GM12878 (cell line): ENCODE results near the gene AGBL3. TPM values are rescaled to one million over a fixed set of nuclear protein-coding genes. Genes with fewer than 3 reads are reported as not detected.

Experiments used
- BHLHE40 ChIP-seq, 2 experiments: fragments of 450-650 bp in 1 of 2; IDR thresholded peaks; 2 replicates each; pipeline ENCODE4 v1.6.1; 2011 to 2017; ENCODE audit warnings: low read depth in 2 of 2, borderline replicate concordance in 1 of 2, improper control_type of control experiment in 1 of 2, low read length in 1 of 2, mild to moderate bottlenecking in 1 of 2
- BMI1 ChIP-seq: fragments of 450-650 bp; IDR thresholded peaks from 2 replicates; pipeline ENCODE4 v1.6.1; 2016; ENCODE audit warnings: mild to moderate bottlenecking, moderate library complexity, borderline replicate concordance
- BRCA1 ChIP-seq: IDR thresholded peaks from 2 replicates; pipeline ENCODE4 v1.6.1; 2011; ENCODE audit warnings: low read depth, low read length, improper control_type of control experiment
- CBX3 ChIP-seq: fragments of 200-600 bp; sonication (generic); IDR thresholded peaks from 2 replicates; pipeline ENCODE4 v1.6.1; 2016; ENCODE audit warnings: low read depth, borderline replicate concordance
- CEBPB ChIP-seq, 2 experiments: fragments of 150-350 bp in 1 of 2; IDR thresholded peaks; 2 replicates each; pipeline ENCODE4 v1.6.1; 2012 to 2014; ENCODE audit warnings: low read depth in 2 of 2, low read length in 2 of 2, borderline replicate concordance in 1 of 2, inconsistent platforms in 1 of 2
- CHD2 ChIP-seq: IDR thresholded peaks from 2 replicates; pipeline ENCODE4 v1.6.1; 2011; ENCODE audit warnings: low read depth, low read length, improper control_type of control experiment, borderline replicate concordance
- GABPA ChIP-seq: IDR thresholded peaks from 2 replicates; pipeline ENCODE4 v1.6.1; 2014; ENCODE audit warnings: antibody characterized with exemption, low read depth, mild to moderate bottlenecking, inconsistent platforms
- LARP7 ChIP-seq: fragments of 450-650 bp; IDR thresholded peaks from 2 replicates; pipeline ENCODE4 v1.6.1; 2017; ENCODE audit warnings: mild to moderate bottlenecking
- MEF2A ChIP-seq: IDR thresholded peaks from 2 replicates; pipeline ENCODE4 v1.6.1; 2011; ENCODE audit warnings: low read depth, mild to moderate bottlenecking, low read length, moderate library complexity; ENCODE audit not compliant: insufficient read depth
- MTA3 ChIP-seq: IDR thresholded peaks from 2 replicates; pipeline ENCODE4 v1.6.1; 2012; ENCODE audit warnings: low read length, inconsistent platforms, borderline replicate concordance
- POLR2AphosphoS5 ChIP-seq: IDR thresholded peaks from 2 replicates; pipeline ENCODE4 v1.6.1; 2011; ENCODE audit warnings: mild to moderate bottlenecking, low read length, inconsistent platforms
- RAD51 ChIP-seq: fragments of 450-650 bp; IDR thresholded peaks from 2 replicates; pipeline ENCODE4 v1.6.1; 2016; ENCODE audit warnings: moderate library complexity, mild to moderate bottlenecking, inconsistent platforms
- SMAD1 ChIP-seq: fragments of 450-650 bp; IDR thresholded peaks from 2 replicates; pipeline ENCODE4 v1.6.1; 2018; ENCODE audit warnings: mild to moderate bottlenecking, low read depth; ENCODE audit not compliant: partially characterized antibody
- STAT1 ChIP-seq: fragments of 450-650 bp; conservative IDR thresholded peaks from 2 replicates; pipeline ENCODE4 v1.6.1; 2014; ENCODE audit warnings: antibody characterized with exemption, mild to moderate bottlenecking
- TARDBP ChIP-seq: IDR thresholded peaks from 2 replicates; pipeline ENCODE4 v1.6.1; 2016; ENCODE audit warnings: borderline replicate concordance
- TCF7 ChIP-seq: IDR thresholded peaks from 2 replicates; pipeline ENCODE4 v1.6.1; 2014; ENCODE audit warnings: antibody characterized with exemption, borderline replicate concordance
- ZNF217 ChIP-seq: fragments of 450-650 bp; IDR thresholded peaks from 2 replicates; pipeline ENCODE4 v1.6.1; 2017; ENCODE audit warnings: antibody characterized with exemption, mild to moderate bottlenecking
- ZNF274 ChIP-seq: IDR thresholded peaks from one replicate; pipeline ENCODE4 v1.8.0; 2011; ENCODE audit not compliant: insufficient read length, insufficient read depth
- polyA plus RNA-seq, 11 experiments: library from polyadenylated mRNA; depleted of rRNA in 4 of 11; unstranded in 6 of 11; stranded (reverse) in 5 of 11; fragments of >200 nt; fragmentation: Nextera tagmentation in 4 of 11; fragmentation: Illumina TruSeq in 1 of 11; extraction: Ambion mirVana in 4 of 11; extraction: Trizol in 1 of 11; gene quantifications; 1 replicate in 1 of 11; 2 replicates in 10 of 11; pipeline versions ENCODE4 v1.2.1 to v1.2.3, GENCODE V29; 2011 to 2016; ENCODE audit warnings: inconsistent platforms in 2 of 11, missing spikeins in 2 of 11, low read depth in 1 of 11
- total RNA-seq, 4 experiments: library from RNA; depleted of rRNA in 3 of 4; stranded (reverse); fragments of >200 nt in 3 of 4; fragmentation: Illumina TruSeq in 1 of 4; extraction: Trizol in 1 of 4; gene quantifications; 2 replicates each; pipeline versions ENCODE4 v1.2.1 to v1.2.3, GENCODE V29; 2013 to 2021
- TF ChIP-seq, protein P1 (sequence below): IDR thresholded peaks from 2 replicates; pipeline ENCODE4 v1.6.1; 2012; ENCODE audit warnings: low read depth, low read length, improper control_type of control experiment
- TF ChIP-seq, protein P2 (sequence below): fragments of 450-650 bp; IDR thresholded peaks from 2 replicates; pipeline ENCODE4 v1.6.1; 2017; ENCODE audit warnings: borderline replicate concordance
- TF ChIP-seq, protein P3 (sequence below): IDR thresholded peaks from 2 replicates; pipeline ENCODE4 v1.6.1; 2012; ENCODE audit warnings: low read depth, low read length, improper control_type of control experiment
- TF ChIP-seq, protein P4 (sequence below): IDR thresholded peaks from 2 replicates; pipeline ENCODE4 v1.6.1; 2011; ENCODE audit warnings: borderline replicate concordance, low read depth, mild to moderate bottlenecking, moderate library complexity, mixed read lengths, low read length; ENCODE audit not compliant: insufficient read depth; ENCODE audit errors: extremely low read length
- TF ChIP-seq, protein P5 (sequence below): IDR thresholded peaks from 2 replicates; pipeline ENCODE4 v1.6.1; 2011; ENCODE audit warnings: low read depth, low read length, improper control_type of control experiment, borderline replicate concordance
- TF ChIP-seq, protein P6 (sequence below): fragments of 450-650 bp; IDR thresholded peaks from 2 replicates; pipeline ENCODE4 v1.6.1; 2017; ENCODE audit warnings: antibody characterized with exemption, mild to moderate bottlenecking, moderate library complexity

Gene AGBL3
- total and polyA plus RNA-seq, 10 of the 15 experiments (the other 5 are each of a cell fraction or from before 2014, with no cell fraction given) = 0.82 to 12.4 (median 3.7) TPM

DNA sequence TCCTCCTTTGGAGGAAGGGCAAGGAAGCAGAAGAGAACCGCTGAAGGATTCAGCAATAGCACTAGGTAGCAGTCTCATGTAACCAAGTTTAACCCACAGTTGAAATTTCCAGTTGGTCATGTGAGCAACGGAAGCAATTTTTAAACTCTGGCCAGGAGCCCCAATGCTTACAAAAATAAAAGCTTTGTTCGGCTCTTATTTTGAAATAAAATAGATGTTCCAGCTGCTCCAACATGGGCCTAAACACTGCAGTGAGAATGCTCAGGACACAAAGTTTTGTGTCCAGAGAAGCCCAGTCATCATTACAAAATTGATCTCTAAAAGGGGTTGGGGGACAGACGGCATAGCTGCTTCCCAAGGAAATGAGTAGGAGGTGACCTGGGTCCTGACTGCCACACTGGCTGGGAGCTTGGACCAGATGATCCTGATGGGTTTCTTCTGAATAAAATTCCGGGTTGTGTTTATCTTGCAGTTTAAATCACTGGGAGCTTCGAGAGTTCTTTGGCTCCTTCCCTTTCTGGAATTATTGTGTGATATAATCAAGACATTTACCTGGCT is 161.1 kb downstream of the AGBL3 start (continued):
- TF ChIP-seq BHLHE40 (IDR thresholded peaks at IDR 0.05; ENCODE audit: borderline replicate concordance in 1 of 2, low read depth in 2 of 2, low read length in 1 of 2) = peak; percentile 71 to 73; a peak in 3 of 4 replicates
- TF ChIP-seq MTA3 = 0 out of 2 replicates have a peak, but pooled peaks have one; percentile 6
- no peak for TF ChIP-seq TARDBP
- no peak for TF ChIP-seq CBX3
- TF ChIP-seq GABPA = no peak
- no peak for TF ChIP-seq CEBPB (IDR thresholded peaks at IDR 0.05; ENCODE audit: borderline replicate concordance in 1 of 2, low read depth in 2 of 2, low read length in 2 of 2)
- no peak for TF ChIP-seq POLR2AphosphoS5
- no peak for TF ChIP-seq BMI1
- TF ChIP-seq, protein P1, sequence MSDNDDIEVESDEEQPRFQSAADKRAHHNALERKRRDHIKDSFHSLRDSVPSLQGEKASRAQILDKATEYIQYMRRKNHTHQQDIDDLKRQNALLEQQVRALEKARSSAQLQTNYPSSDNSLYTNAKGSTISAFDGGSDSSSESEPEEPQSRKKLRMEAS = no peak
- TF ChIP-seq, protein P2, sequence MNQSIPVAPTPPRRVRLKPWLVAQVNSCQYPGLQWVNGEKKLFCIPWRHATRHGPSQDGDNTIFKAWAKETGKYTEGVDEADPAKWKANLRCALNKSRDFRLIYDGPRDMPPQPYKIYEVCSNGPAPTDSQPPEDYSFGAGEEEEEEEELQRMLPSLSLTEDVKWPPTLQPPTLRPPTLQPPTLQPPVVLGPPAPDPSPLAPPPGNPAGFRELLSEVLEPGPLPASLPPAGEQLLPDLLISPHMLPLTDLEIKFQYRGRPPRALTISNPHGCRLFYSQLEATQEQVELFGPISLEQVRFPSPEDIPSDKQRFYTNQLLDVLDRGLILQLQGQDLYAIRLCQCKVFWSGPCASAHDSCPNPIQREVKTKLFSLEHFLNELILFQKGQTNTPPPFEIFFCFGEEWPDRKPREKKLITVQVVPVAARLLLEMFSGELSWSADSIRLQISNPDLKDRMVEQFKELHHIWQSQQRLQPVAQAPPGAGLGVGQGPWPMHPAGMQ = no peak
- no peak for TF ChIP-seq SMAD1
- TF ChIP-seq ZNF217 = no peak
- no peak for TF ChIP-seq BRCA1
- TF ChIP-seq, protein P3, sequence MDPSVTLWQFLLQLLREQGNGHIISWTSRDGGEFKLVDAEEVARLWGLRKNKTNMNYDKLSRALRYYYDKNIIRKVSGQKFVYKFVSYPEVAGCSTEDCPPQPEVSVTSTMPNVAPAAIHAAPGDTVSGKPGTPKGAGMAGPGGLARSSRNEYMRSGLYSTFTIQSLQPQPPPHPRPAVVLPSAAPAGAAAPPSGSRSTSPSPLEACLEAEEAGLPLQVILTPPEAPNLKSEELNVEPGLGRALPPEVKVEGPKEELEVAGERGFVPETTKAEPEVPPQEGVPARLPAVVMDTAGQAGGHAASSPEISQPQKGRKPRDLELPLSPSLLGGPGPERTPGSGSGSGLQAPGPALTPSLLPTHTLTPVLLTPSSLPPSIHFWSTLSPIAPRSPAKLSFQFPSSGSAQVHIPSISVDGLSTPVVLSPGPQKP = no peak
- TF ChIP-seq TCF7 = no peak
- TF ChIP-seq RAD51 = peak; percentile 74
- no peak for TF ChIP-seq ZNF274
- no peak for TF ChIP-seq STAT1
- no peak for TF ChIP-seq CHD2
- no peak for TF ChIP-seq LARP7
- TF ChIP-seq, protein P4, sequence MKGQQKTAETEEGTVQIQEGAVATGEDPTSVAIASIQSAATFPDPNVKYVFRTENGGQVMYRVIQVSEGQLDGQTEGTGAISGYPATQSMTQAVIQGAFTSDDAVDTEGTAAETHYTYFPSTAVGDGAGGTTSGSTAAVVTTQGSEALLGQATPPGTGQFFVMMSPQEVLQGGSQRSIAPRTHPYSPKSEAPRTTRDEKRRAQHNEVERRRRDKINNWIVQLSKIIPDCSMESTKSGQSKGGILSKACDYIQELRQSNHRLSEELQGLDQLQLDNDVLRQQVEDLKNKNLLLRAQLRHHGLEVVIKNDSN = no peak
- 0 out of 2 replicates have a peak, but pooled peaks have one; percentile 9 for TF ChIP-seq MEF2A
- TF ChIP-seq, protein P5, sequence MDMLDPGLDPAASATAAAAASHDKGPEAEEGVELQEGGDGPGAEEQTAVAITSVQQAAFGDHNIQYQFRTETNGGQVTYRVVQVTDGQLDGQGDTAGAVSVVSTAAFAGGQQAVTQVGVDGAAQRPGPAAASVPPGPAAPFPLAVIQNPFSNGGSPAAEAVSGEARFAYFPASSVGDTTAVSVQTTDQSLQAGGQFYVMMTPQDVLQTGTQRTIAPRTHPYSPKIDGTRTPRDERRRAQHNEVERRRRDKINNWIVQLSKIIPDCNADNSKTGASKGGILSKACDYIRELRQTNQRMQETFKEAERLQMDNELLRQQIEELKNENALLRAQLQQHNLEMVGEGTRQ = peak; percentile 34; the same call in 1 of the 2 replicates
- TF ChIP-seq, protein P6, sequence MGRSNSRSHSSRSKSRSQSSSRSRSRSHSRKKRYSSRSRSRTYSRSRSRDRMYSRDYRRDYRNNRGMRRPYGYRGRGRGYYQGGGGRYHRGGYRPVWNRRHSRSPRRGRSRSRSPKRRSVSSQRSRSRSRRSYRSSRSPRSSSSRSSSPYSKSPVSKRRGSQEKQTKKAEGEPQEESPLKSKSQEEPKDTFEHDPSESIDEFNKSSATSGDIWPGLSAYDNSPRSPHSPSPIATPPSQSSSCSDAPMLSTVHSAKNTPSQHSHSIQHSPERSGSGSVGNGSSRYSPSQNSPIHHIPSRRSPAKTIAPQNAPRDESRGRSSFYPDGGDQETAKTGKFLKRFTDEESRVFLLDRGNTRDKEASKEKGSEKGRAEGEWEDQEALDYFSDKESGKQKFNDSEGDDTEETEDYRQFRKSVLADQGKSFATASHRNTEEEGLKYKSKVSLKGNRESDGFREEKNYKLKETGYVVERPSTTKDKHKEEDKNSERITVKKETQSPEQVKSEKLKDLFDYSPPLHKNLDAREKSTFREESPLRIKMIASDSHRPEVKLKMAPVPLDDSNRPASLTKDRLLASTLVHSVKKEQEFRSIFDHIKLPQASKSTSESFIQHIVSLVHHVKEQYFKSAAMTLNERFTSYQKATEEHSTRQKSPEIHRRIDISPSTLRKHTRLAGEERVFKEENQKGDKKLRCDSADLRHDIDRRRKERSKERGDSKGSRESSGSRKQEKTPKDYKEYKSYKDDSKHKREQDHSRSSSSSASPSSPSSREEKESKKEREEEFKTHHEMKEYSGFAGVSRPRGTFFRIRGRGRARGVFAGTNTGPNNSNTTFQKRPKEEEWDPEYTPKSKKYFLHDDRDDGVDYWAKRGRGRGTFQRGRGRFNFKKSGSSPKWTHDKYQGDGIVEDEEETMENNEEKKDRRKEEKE = no peak
